Fibroblast of the aortic adventitia (primary cell): Measurements from ENCODE around the gene LMO3. TPM values are rescaled to one million over a fixed set of nuclear protein-coding genes. Genes with fewer than 3 reads are reported as not detected.

ENCODE experiments used
- DNase-seq: peaks from one replicate; pipeline ENCODE4 v3.0.0-alpha.2; 2010; ENCODE audit warnings: low read depth
- H3K4me3 ChIP-seq: 2 replicates; pipeline ENCODE4 v1.5.1; 2011; ENCODE audit warnings: low read depth, mild to moderate bottlenecking, control low read depth, low read length, moderate library complexity
- CTCF ChIP-seq: IDR thresholded peaks from 2 replicates; pipeline ENCODE4 v1.5.1; 2011; ENCODE audit warnings: mild to moderate bottlenecking, low read length, control low read depth, inconsistent platforms; ENCODE audit not compliant: insufficient read depth
- total RNA-seq: library from RNA; depleted of rRNA; stranded (reverse); fragments of >200 nt; gene quantifications from 2 replicates; pipeline ENCODE4 v1.2.3, GENCODE V29; 2012; ENCODE audit warnings: low replicate concordance

The LMO3 gene
- total RNA-seq = 3.6 and 12.8 TPM in 2 replicates

GRCh38 chr12:16606117-16606200 is at the start of gene LMO3:
Gene LMO3, minus strand, starts transcription at chr12:16606162. Its CDS starts 5,302 bp downstream, at chr12:16600860.
- DNase-seq = no peak
- H3K4me3 ChIP-seq = peak within 1 kb of the TSS; percentile 77
- no peak for TF ChIP-seq CTCF

GRCh38 chr12:16636435-16637055 is 30.6 kb upstream of the LMO3 start:
- TF ChIP-seq CTCF = no peak
- no peak overlapping the region for H3K4me3 ChIP-seq
- no peak for DNase-seq

- no peak overlapping the region for H3K4me3 ChIP-seq
- DNase-seq = no peak
- TF ChIP-seq CTCF = no peak
Measured at GRCh38 chr12:16634786-16635185, 28.8 kb upstream of the LMO3 start.

GRCh38 chr12:16626991-16627390 is 21.0 kb upstream of the LMO3 start:
- no peak for TF ChIP-seq CTCF
- H3K4me3 ChIP-seq = no peak overlapping the region
- no peak for DNase-seq

GRCh38 chr12:16622338-16622737 is 16.4 kb upstream of the LMO3 start:
- no peak overlapping the region for H3K4me3 ChIP-seq
- no peak for TF ChIP-seq CTCF
- no peak for DNase-seq

GRCh38 chr12:16619537-16619936 is 13.6 kb upstream of the LMO3 start:
- no peak for DNase-seq
- no peak for TF ChIP-seq CTCF
- no peak overlapping the region for H3K4me3 ChIP-seq

GRCh38 chr12:16618256-16618655 is 12.3 kb upstream of the LMO3 start:
- no peak for DNase-seq
- TF ChIP-seq CTCF = no peak
- no peak overlapping the region for H3K4me3 ChIP-seq
